ENCODE measurements around the gene CMKLR1. TPM values are rescaled to one million over a fixed set of nuclear protein-coding genes. Genes with fewer than 3 reads are reported as not detected.

Gene CMKLR1
- total and polyA plus RNA-seq, 2 donors (not counting 1 experiment from before 2014, with no cell fraction given), result 0.06 to 0.54 TPM

- no peak overlapping the region for H3K4me2 ChIP-seq (replicated peaks; ENCODE audit: low read depth, low read length, poor library complexity, severe bottlenecking)
- Mint-ChIP-seq H3K9me3 (ENCODE audit: insufficient read depth) (peaks cover 9% of the 10 kb centered on the region), H3K4me3 (no peak overlapping the region), H3K27me3 (peaks cover 19% of the 10 kb centered on the region), H3K4me1 (no peaks in the 10 kb centered on the region), H3K27ac (no peak overlapping the region)
- H4K20me1 ChIP-seq (ENCODE audit: control insufficient read depth, insufficient read depth, low read length, poor library complexity, severe bottlenecking), result no peaks in the 10 kb centered on the region
- no peak for ATAC-seq (ENCODE audit: low read depth)
- no peaks in the 10 kb centered on the region for H3K9me3 ChIP-seq (ENCODE audit: control extremely low read depth in 1 of 3, control insufficient read depth in 2 of 3, insufficient read depth in 1 of 3, low read length in 2 of 3)
- TF ChIP-seq EZH2 (IDR thresholded peaks at IDR 0.05; ENCODE audit: borderline replicate concordance, insufficient read depth, low read depth, low read length, poor library complexity, severe bottlenecking) (no peak), CTCF (IDR thresholded peaks at IDR 0.05) (no peak)
- no peaks in the 10 kb centered on the region for H3K79me2 ChIP-seq (ENCODE audit: control insufficient read depth, insufficient read depth, low read length)
- H3K9ac ChIP-seq (ENCODE audit: low read length), result no peak overlapping the region
- no peaks in the 10 kb centered on the region for H3K4me1 ChIP-seq (ENCODE audit: control insufficient read depth in 2 of 2, insufficient read depth in 2 of 2, low read length in 2 of 2)
- POLR2A ChIA-PET, result no interaction called here
- DNase-seq, result no peak
- H3K27me3 ChIP-seq (replicated peaks in 1 of 4; ENCODE audit: control extremely low read depth in 1 of 4, control insufficient read depth in 3 of 4, insufficient read depth in 4 of 4, low read length in 3 of 4), result peaks cover 0 to 7% (median 0%) of the 10 kb centered on the region in 4 experiments
- no peak overlapping the region for H3K4me3 ChIP-seq (ENCODE audit: control extremely low read depth in 1 of 5, extremely low read depth in 1 of 5, insufficient read depth in 1 of 5, low read depth in 2 of 5, low read length in 4 of 5)
- no peak overlapping the region for H3K27ac ChIP-seq (ENCODE audit: low read length in 2 of 2)
- H2AFZ ChIP-seq (ENCODE audit: insufficient read depth, low read depth, low read length, poor library complexity, severe bottlenecking), result no peak overlapping the region
- H3K36me3 ChIP-seq (replicated peaks in 1 of 2; ENCODE audit: control extremely low read depth in 1 of 2, control insufficient read depth in 1 of 2, extremely low read depth in 1 of 2, insufficient read depth in 2 of 2, low read length in 1 of 2), result no peaks in the 10 kb centered on the region
- CTCF ChIA-PET, result no interaction called here
- intact Hi-C loops (cut with micrococcal nuclease), result no loop called here
- 86% methylated on average over 1 of the region's 1 CpG for WGBS (ENCODE audit: insufficient coverage)
Observed at GRCh38 chr12:108266131-108266530, 73.0 kb downstream of the CMKLR1 start.

DNA sequence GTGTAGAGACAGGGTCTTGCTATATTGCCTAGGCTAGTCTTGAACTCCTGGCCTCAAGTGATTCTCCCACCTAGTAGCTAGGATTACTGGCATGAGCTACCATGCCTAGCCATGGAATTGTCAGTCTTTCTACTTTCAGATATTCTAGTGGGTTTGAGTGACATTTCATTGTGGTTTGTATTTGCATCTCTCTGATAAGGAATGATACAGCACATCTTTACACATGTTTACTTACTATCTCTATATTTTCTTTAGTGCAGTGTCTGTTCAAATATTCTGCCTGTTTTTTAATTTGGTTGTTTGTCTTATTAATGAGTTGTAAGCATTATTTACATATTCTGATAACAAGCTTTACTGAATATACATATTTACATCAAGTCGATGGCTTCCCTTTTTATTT, 73.6 kb downstream of the CMKLR1 start:
- Histone ChIP-seq H3K27ac (ENCODE audit: low read length in 2 of 2) (no peak overlapping the region), H3K9me3 (ENCODE audit: control extremely low read depth in 1 of 3, control insufficient read depth in 2 of 3, insufficient read depth in 1 of 3, low read length in 2 of 3) (peaks cover 0 to 3% (median 0%) of the 10 kb centered on the region in 3 donors), H3K36me3 (replicated peaks in 1 of 2; ENCODE audit: control extremely low read depth in 1 of 2, control insufficient read depth in 1 of 2, extremely low read depth in 1 of 2, insufficient read depth in 2 of 2, low read length in 1 of 2) (no peaks in the 10 kb centered on the region), H3K4me2 (replicated peaks; ENCODE audit: low read depth, low read length, poor library complexity, severe bottlenecking) (no peak overlapping the region), H3K79me2 (ENCODE audit: control insufficient read depth, insufficient read depth, low read length) (no peaks in the 10 kb centered on the region), H3K27me3 (replicated peaks in 1 of 4; ENCODE audit: control extremely low read depth in 1 of 4, control insufficient read depth in 3 of 4, insufficient read depth in 4 of 4, low read length in 3 of 4) (peaks cover 0 to 7% (median 0%) of the 10 kb centered on the region in 4 experiments), H3K9ac (ENCODE audit: low read length) (no peak overlapping the region), H4K20me1 (ENCODE audit: control insufficient read depth, insufficient read depth, low read length, poor library complexity, severe bottlenecking) (no peaks in the 10 kb centered on the region), H3K4me1 (ENCODE audit: control insufficient read depth in 2 of 2, insufficient read depth in 2 of 2, low read length in 2 of 2) (no peaks in the 10 kb centered on the region), H3K4me3 (ENCODE audit: control extremely low read depth in 1 of 5, extremely low read depth in 1 of 5, insufficient read depth in 1 of 5, low read depth in 2 of 5, low read length in 4 of 5) (no peak overlapping the region), H2AFZ (ENCODE audit: insufficient read depth, low read depth, low read length, poor library complexity, severe bottlenecking) (no peak overlapping the region)
- intact Hi-C loops (cut with micrococcal nuclease), result no loop called here
- Mint-ChIP-seq H3K4me3 (no peak overlapping the region), H3K27me3 (peaks cover 19% of the 10 kb centered on the region), H3K4me1 (no peaks in the 10 kb centered on the region), H3K27ac (no peak overlapping the region), H3K9me3 (ENCODE audit: insufficient read depth) (peaks cover 11% of the 10 kb centered on the region)
- no CpG with 5 or more reads among the region's 1 CpG for WGBS (ENCODE audit: insufficient coverage)
- DNase-seq (no peak), ATAC-seq (ENCODE audit: low read depth) (no peak)
- POLR2A ChIA-PET, result no interaction called here
- CTCF ChIA-PET, result no interaction called here
- TF ChIP-seq EZH2 (IDR thresholded peaks at IDR 0.05; ENCODE audit: borderline replicate concordance, insufficient read depth, low read depth, low read length, poor library complexity, severe bottlenecking), result no peak
- no peak for TF ChIP-seq CTCF (IDR thresholded peaks at IDR 0.05)

Data from B cell (primary cell).